ENCODE results near the gene VIPAS39. TPM values are rescaled to one million over a fixed set of nuclear protein-coding genes. Genes with fewer than 3 reads are reported as not detected.

Gene VIPAS39
- total RNA-seq, 2 donors from 2014 or later, result 6.3 to 17.1 TPM

GRCh38 chr14:77474479-77475177 is 17.2 kb upstream of the VIPAS39 start:
- ATAC-seq (no peak), DNase-seq (no peak)
- intact Hi-C loops (cut with DNase I), result no loop called here

GRCh38 chr14:77473921-77474320 is 16.5 kb upstream of the VIPAS39 start:
- Histone ChIP-seq H3K4me3 (no peak overlapping the region), H3K36me3 (replicated peaks in 1 of 2; ENCODE audit: insufficient read depth in 1 of 2, low read depth in 2 of 2) (peaks cover 0 to 3% of the 10 kb centered on the region in 2 donors), H3K9me3 (no peaks in the 10 kb centered on the region), H3K27me3 (no peaks in the 10 kb centered on the region), H3K27ac (no peak overlapping the region), H3K4me1 (no peaks in the 10 kb centered on the region)
- intact Hi-C loops (cut with DNase I), result no loop called here
- TF ChIP-seq, protein P1, sequence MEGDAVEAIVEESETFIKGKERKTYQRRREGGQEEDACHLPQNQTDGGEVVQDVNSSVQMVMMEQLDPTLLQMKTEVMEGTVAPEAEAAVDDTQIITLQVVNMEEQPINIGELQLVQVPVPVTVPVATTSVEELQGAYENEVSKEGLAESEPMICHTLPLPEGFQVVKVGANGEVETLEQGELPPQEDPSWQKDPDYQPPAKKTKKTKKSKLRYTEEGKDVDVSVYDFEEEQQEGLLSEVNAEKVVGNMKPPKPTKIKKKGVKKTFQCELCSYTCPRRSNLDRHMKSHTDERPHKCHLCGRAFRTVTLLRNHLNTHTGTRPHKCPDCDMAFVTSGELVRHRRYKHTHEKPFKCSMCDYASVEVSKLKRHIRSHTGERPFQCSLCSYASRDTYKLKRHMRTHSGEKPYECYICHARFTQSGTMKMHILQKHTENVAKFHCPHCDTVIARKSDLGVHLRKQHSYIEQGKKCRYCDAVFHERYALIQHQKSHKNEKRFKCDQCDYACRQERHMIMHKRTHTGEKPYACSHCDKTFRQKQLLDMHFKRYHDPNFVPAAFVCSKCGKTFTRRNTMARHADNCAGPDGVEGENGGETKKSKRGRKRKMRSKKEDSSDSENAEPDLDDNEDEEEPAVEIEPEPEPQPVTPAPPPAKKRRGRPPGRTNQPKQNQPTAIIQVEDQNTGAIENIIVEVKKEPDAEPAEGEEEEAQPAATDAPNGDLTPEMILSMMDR (IDR thresholded peaks at IDR 0.05), result no peak
- no peak for TF ChIP-seq POLR2A (IDR thresholded peaks at IDR 0.05)
- no peak for ATAC-seq
- no peak for DNase-seq
- 54 to 63% methylated on average over 5 of the region's 5 CpGs for WGBS, 2 donors

More at GRCh38 chr14:77474479-77475177, 17.2 kb upstream of the VIPAS39 start:
- Histone ChIP-seq H3K9me3 (no peaks in the 10 kb centered on the region), H3K4me3 (no peak overlapping the region), H3K4me1 (no peaks in the 10 kb centered on the region), H3K36me3 (replicated peaks in 1 of 2; ENCODE audit: insufficient read depth in 1 of 2, low read depth in 2 of 2) (no peaks in the 10 kb centered on the region), H3K27ac (no peak overlapping the region), H3K27me3 (no peaks in the 10 kb centered on the region)
- WGBS, 2 donors, result 48 to 57% methylated on average over 7 to 9 of the region's 9 CpGs
- TF ChIP-seq, protein P1 (IDR thresholded peaks at IDR 0.05), result no peak
- TF ChIP-seq POLR2A (IDR thresholded peaks at IDR 0.05), result no peak

DNA sequence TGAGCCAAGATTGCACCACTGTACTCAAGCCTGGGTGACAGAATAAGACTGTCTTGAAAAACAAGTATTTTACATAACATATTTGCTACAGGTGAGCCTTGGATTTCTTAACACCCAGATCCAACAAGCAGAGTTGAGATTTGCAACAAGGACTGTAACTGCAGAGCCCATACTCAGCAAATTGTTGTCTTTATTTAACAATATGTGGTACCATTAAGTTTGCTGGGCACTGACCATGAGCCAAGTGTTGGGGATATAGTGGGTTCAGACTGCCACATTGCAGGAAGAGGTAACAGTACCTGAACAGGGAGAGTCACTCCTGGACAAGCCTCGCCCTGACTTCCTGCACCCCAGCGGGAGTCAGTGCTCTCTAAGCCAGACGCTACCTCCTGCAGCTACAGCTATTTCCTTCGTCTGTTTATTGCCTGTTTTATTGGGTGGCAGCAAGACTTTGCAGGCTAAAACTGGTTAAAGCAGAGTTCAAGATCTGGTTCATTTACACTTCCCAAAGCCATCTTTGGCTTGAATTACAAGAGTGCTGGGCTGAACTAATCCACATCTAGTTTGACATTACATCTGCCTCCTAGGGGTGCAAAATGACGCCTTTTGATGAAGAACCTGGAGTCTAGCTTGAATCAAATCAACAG is 12.9 kb upstream of the VIPAS39 start:
- no peak for ATAC-seq
- TF ChIP-seq, protein P1 (IDR thresholded peaks at IDR 0.05), result no peak
- TF ChIP-seq POLR2A (IDR thresholded peaks at IDR 0.05), result no peak
- no peak overlapping the region for H3K27ac ChIP-seq
- H3K4me3 ChIP-seq, result no peak overlapping the region
- H3K27me3 ChIP-seq, result no peaks in the 10 kb centered on the region
- intact Hi-C loops (cut with DNase I), result no loop called here
- 84 to 90% methylated on average over 5 of the region's 5 CpGs for WGBS, 2 donors
- no peak for DNase-seq
- no peaks in the 10 kb centered on the region for H3K9me3 ChIP-seq
- H3K4me1 ChIP-seq, result no peaks in the 10 kb centered on the region
- H3K36me3 ChIP-seq (replicated peaks in 1 of 2; ENCODE audit: insufficient read depth in 1 of 2, low read depth in 2 of 2), result peaks cover 8 to 21% of the 10 kb centered on the region in 2 donors

- H3K4me3 ChIP-seq, result no peak overlapping the region
- intact Hi-C loops (cut with DNase I), result no loop called here
- H3K4me1 ChIP-seq, result no peaks in the 10 kb centered on the region
- DNase-seq (no peak), ATAC-seq (no peak)
- no peaks in the 10 kb centered on the region for H3K27me3 ChIP-seq
- TF ChIP-seq, protein P1 (IDR thresholded peaks at IDR 0.05), result no peak
- TF ChIP-seq POLR2A (IDR thresholded peaks at IDR 0.05), result no peak
- WGBS, 2 donors, result 67 to 89% methylated on average over 1 of the region's 1 CpG
- no peaks in the 10 kb centered on the region for H3K9me3 ChIP-seq
- peaks cover 8 to 23% of the 10 kb centered on the region in 2 donors for H3K36me3 ChIP-seq (replicated peaks in 1 of 2; ENCODE audit: insufficient read depth in 1 of 2, low read depth in 2 of 2)
- H3K27ac ChIP-seq, result no peak overlapping the region
These were observed 12.1 kb upstream of the VIPAS39 start for GRCh38 chr14:77469539-77469938.

Data from body of pancreas (tissue), 4 donors.